Astrocyte (in vitro differentiated cells and primary cell): ENCODE results near the gene PLEKHA7.

ENCODE experiments used
- CTCF ChIP-seq: IDR thresholded peaks from 2 replicates; pipeline ENCODE4 v1.5.1; 2011; ENCODE audit warnings: low read depth, mild to moderate bottlenecking, inconsistent platforms, low read length, moderate library complexity; ENCODE audit not compliant: insufficient read depth
- EZH2 ChIP-seq: IDR thresholded peaks from 2 replicates; pipeline ENCODE4 v1.6.1; 2012; ENCODE audit warnings: mild to moderate bottlenecking, low read length, inconsistent platforms; ENCODE audit not compliant: insufficient read depth

GRCh38 chr11:16958833-16959232 lies 55.4 kb downstream of the PLEKHA7 start:
- no peak for TF ChIP-seq EZH2
- TF ChIP-seq CTCF, result no peak
